GM18951 (cell line): ENCODE results near the gene FARSA.
A peak's percentile ranks its signal among the peaks of the same experiment; 100 is the strongest.
"Not testable (repeated sequence)": the region's sequence is repeated elsewhere in the genome, so short reads cannot be mapped to it uniquely, and the experiment has no call there.

Source experiments
- POLR2A ChIP-seq: IDR thresholded peaks from 4 replicates; pipeline ENCODE4 v1.6.1; 2011; ENCODE audit warnings: mild to moderate bottlenecking; ENCODE audit not compliant: insufficient read length, insufficient read depth; ENCODE audit errors: extremely low read depth
- in situ Hi-C: fragments of 300-500 bp; cut with MboI; formaldehyde crosslinking; loops from one replicate; pipeline ENCODE4 v1.12.0; 2022; ENCODE audit warnings: low sequenced_read_pairs, mixed read lengths, inconsistent platforms; ENCODE audit not compliant: unreplicated experiment

Gene FARSA

GRCh38 chr19:12965017-12965811 is 31.7 kb upstream of the FARSA start:
- in situ Hi-C loops, result no loop called here
- TF ChIP-seq POLR2A, result peak; percentile 24

- in situ Hi-C loops, result no loop called here
- TF ChIP-seq POLR2A, result no peak
Measured at GRCh38 chr19:12959481-12959880, 26.0 kb upstream of the FARSA start.

- in situ Hi-C loops, result not testable (repeated sequence)
Measured at GRCh38 chr19:12957389-12957952, 24.0 kb upstream of the FARSA start.

- peak; percentile 97 for TF ChIP-seq POLR2A
Measured at GRCh38 chr19:12956446-12957388, 23.2 kb upstream of the FARSA start, which contains the start of gene GADD45GIP1. GADD45GIP1 (minus strand) TSS chr19:12957223; CDS start chr19:12957212, 11 bp downstream.

GRCh38 chr19:12955996-12956395 is 22.5 kb upstream of the FARSA start:
- in situ Hi-C loops, result no loop called here
- no peak for TF ChIP-seq POLR2A

More at GRCh38 chr19:12956446-12957388, 23.2 kb upstream of the FARSA start, which contains the start of gene GADD45GIP1:
- in situ Hi-C loops, result no loop called here

GRCh38 chr19:12955575-12955974 is 22.1 kb upstream of the FARSA start:
- in situ Hi-C loops, result not testable (repeated sequence)

GRCh38 chr19:12954612-12954962 is 21.1 kb upstream of the FARSA start:
- no peak for TF ChIP-seq POLR2A
- in situ Hi-C loops, result no loop called here

GRCh38 chr19:12953799-12954611 is 20.5 kb upstream of the FARSA start:
- in situ Hi-C loops, result no loop called here
- no peak for TF ChIP-seq POLR2A

- in situ Hi-C loops, result no loop called here
- no peak for TF ChIP-seq POLR2A
Measured at GRCh38 chr19:12953138-12953798, 19.8 kb upstream of the FARSA start.

- in situ Hi-C loops, result no loop called here
- TF ChIP-seq POLR2A, result no peak
Measured at GRCh38 chr19:12952488-12953137, 19.1 kb upstream of the FARSA start.

- in situ Hi-C loops, result not testable (repeated sequence)
Measured at GRCh38 chr19:12952050-12952449, 18.5 kb upstream of the FARSA start.
